Aorta (tissue), 5 donors: ENCODE data around the gene TMSB10. TPM values are rescaled to one million over a fixed set of nuclear protein-coding genes. Genes with fewer than 3 reads are reported as not detected.
"Not testable (repeated sequence)": the region's sequence is repeated elsewhere in the genome, so short reads cannot be mapped to it uniquely, and the experiment has no call there.

ENCODE experiments used
- ATAC-seq: fragments of 200-7000 bp; cut with Tn5 transposase; one replicate; pipeline ENCODE4 v1.9.1; 2022; ENCODE audit warnings: moderate library complexity; ENCODE audit not compliant: low FRiP score
- DNase-seq, 2 donors: peaks; one replicate each; pipeline ENCODE4 v3.0.0-alpha.2; 2020
- H3K27ac ChIP-seq, 2 donors: one replicate each; pipeline ENCODE4 v1.5.1; 2013; ENCODE audit warnings: low read length in 2 of 2, mild to moderate bottlenecking in 2 of 2, moderate library complexity in 2 of 2, control low read depth in 1 of 2, inconsistent platforms in 1 of 2, low read depth in 1 of 2
- H3K27me3 ChIP-seq, 2 donors: one replicate each; pipeline ENCODE4 v1.6.1; 2013; ENCODE audit warnings: control low read depth in 1 of 2, low read length in 1 of 2, mild to moderate bottlenecking in 1 of 2, moderate library complexity in 1 of 2; ENCODE audit not compliant: insufficient read depth in 2 of 2, control insufficient read depth in 1 of 2
- H3K36me3 ChIP-seq, 2 donors: one replicate each; pipeline ENCODE4 v1.6.1; 2013; ENCODE audit warnings: control low read depth in 1 of 2, low read length in 1 of 2, mild to moderate bottlenecking in 1 of 2; ENCODE audit not compliant: insufficient read depth in 2 of 2, control insufficient read depth in 1 of 2
- H3K4me1 ChIP-seq, 2 donors: one replicate each; pipeline ENCODE4 v1.6.1; 2013; ENCODE audit warnings: low read length in 2 of 2, control low read depth in 1 of 2, mild to moderate bottlenecking in 1 of 2, moderate library complexity in 1 of 2; ENCODE audit not compliant: insufficient read depth in 2 of 2, control insufficient read depth in 1 of 2
- H3K4me3 ChIP-seq, 2 donors: one replicate each; pipeline ENCODE4 v1.5.1; 2013; ENCODE audit warnings: low read length in 2 of 2, control low read depth in 1 of 2, mild to moderate bottlenecking in 1 of 2
- H3K9me3 ChIP-seq: one replicate; pipeline ENCODE4 v1.6.1; 2013; ENCODE audit warnings: mild to moderate bottlenecking, low read length; ENCODE audit not compliant: control insufficient read depth
- WGBS, 2 donors: extraction: QIAGEN DNeasy Blood & Tissue Kit; methylation state at CpG; one replicate each; pipeline ENCODE4 v1.1.7; 2013; 5-methylcytosine and 5-hydroxymethylcytosine counted together
- intact Hi-C, 2 donors: fragments of 100-400 bp; cut with DNase I; formaldehyde crosslinking; loops; one replicate each; pipeline versions ENCODE4 v1.14.2 to v1.15.0; 2022
- polyA plus RNA-seq, 2 donors: library from polyadenylated mRNA; stranded (reverse); fragments of 200-250 nt; gene quantifications; one replicate each; pipeline ENCODE4 v1.2.3, GENCODE V29; 2013
- total RNA-seq, 2 donors: library from RNA; stranded (reverse); fragmentation: NEBNext Ultra II Directional; extraction: Animal tissue kit (Norgen Biotek cat#: 25700); gene quantifications; one replicate each; pipeline ENCODE4 v1.2.1, GENCODE V29; 2021
- donor health status: healthy with polysubstance abuse.
- donor health status: Bipolar disorder and iron deficiency.
- donor health status: DM: no; HTN: no; CAD: no.
- donor health status: DM: no; HTN: no; CAD: no.
- donor health status: DM: yes; HTN: yes; CAD: no.

The TMSB10 gene
- total and polyA plus RNA-seq, 4 donors, result 876 to 2,217 (median 1,272) TPM

- WGBS, 2 donors, result 59 to 69% methylated on average over 6 of the region's 6 CpGs
- Histone ChIP-seq H3K36me3 (no peaks in the 10 kb centered on the region), H3K27me3 (no peaks in the 10 kb centered on the region), H3K4me1 (no peaks in the 10 kb centered on the region), H3K27ac (no peak overlapping the region), H3K9me3 (no peaks in the 10 kb centered on the region), H3K4me3 (no peak overlapping the region)
- ATAC-seq, result no peak
- intact Hi-C loops, result no loop called here
- DNase-seq, result no peak
Observed at GRCh38 chr2:84865181-84865783, 40.2 kb upstream of the TMSB10 start.

- DNase-seq (no peak), ATAC-seq (no peak)
- no peaks in the 10 kb centered on the region for H3K4me1 ChIP-seq
- H3K4me3 ChIP-seq, result no peak overlapping the region
- H3K9me3 ChIP-seq, result no peaks in the 10 kb centered on the region
- WGBS, 2 donors, result 85% methylated on average over 3 of the region's 3 CpGs
- intact Hi-C loops, result no loop called here
- no peak overlapping the region for H3K27ac ChIP-seq
- H3K36me3 ChIP-seq, result no peaks in the 10 kb centered on the region
- H3K27me3 ChIP-seq, result no peaks in the 10 kb centered on the region
Observed at GRCh38 chr2:84866122-84866521, 39.3 kb upstream of the TMSB10 start.

- H3K4me1 ChIP-seq, H3K36me3 ChIP-seq, DNase-seq, ATAC-seq, H3K9me3 ChIP-seq, H3K27me3 ChIP-seq, H3K27ac ChIP-seq, H3K4me3 ChIP-seq, intact Hi-C loops: not testable (repeated sequence)
- WGBS, 2 donors, result 89 to 97% methylated on average over 2 to 3 of the region's 4 CpGs
Observed at GRCh38 chr2:84868327-84868726, 37.1 kb upstream of the TMSB10 start.

GRCh38 chr2:84870306-84870705 is 35.1 kb upstream of the TMSB10 start:
- ATAC-seq (no peak), DNase-seq (no peak)
- no peaks in the 10 kb centered on the region for H3K27me3 ChIP-seq
- intact Hi-C loops, result no loop called here
- no peaks in the 10 kb centered on the region for H3K9me3 ChIP-seq
- H3K36me3 ChIP-seq, result no peaks in the 10 kb centered on the region
- 87 to 88% methylated on average over 11 of the region's 11 CpGs for WGBS, 2 donors
- no peaks in the 10 kb centered on the region for H3K4me1 ChIP-seq
- H3K27ac ChIP-seq, result no peak overlapping the region
- H3K4me3 ChIP-seq, result no peak overlapping the region

DNA sequence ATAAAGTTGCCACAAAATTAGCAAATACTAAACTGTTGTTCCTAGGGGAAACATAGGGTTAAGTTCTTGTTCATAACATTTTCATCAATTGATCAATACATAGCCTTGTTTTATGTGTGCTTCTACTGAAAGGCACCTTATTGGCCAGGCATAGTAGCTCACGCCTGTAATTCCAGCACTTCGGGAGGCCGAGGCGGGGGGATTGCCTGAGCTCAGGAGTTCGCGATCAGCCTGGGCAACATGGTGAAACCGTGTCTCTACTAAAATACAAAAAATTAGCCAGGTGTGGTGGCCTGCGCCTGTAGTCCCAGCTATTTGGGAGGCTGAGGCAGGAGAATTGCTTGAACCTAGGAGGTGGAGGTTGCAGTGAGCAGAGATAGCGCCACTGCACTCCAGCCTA is 32.8 kb upstream of the TMSB10 start:
- WGBS, 2 donors, result 93 to 95% methylated on average over 9 of the region's 9 CpGs
- H3K36me3 ChIP-seq, H3K9me3 ChIP-seq, DNase-seq, H3K27me3 ChIP-seq, ATAC-seq, H3K4me1 ChIP-seq, H3K4me3 ChIP-seq, intact Hi-C loops, H3K27ac ChIP-seq: not testable (repeated sequence)

GRCh38 chr2:84873350-84873749 is 32.1 kb upstream of the TMSB10 start:
- no peak overlapping the region for H3K4me3 ChIP-seq
- DNase-seq, result no peak
- WGBS, 2 donors, result 90 to 91% methylated on average over 5 of the region's 5 CpGs
- H3K4me1 ChIP-seq, result no peaks in the 10 kb centered on the region
- no peaks in the 10 kb centered on the region for H3K9me3 ChIP-seq
- no peaks in the 10 kb centered on the region for H3K36me3 ChIP-seq
- intact Hi-C loops, result no loop called here
- no peak for ATAC-seq
- no peaks in the 10 kb centered on the region for H3K27me3 ChIP-seq
- no peak overlapping the region for H3K27ac ChIP-seq

DNA sequence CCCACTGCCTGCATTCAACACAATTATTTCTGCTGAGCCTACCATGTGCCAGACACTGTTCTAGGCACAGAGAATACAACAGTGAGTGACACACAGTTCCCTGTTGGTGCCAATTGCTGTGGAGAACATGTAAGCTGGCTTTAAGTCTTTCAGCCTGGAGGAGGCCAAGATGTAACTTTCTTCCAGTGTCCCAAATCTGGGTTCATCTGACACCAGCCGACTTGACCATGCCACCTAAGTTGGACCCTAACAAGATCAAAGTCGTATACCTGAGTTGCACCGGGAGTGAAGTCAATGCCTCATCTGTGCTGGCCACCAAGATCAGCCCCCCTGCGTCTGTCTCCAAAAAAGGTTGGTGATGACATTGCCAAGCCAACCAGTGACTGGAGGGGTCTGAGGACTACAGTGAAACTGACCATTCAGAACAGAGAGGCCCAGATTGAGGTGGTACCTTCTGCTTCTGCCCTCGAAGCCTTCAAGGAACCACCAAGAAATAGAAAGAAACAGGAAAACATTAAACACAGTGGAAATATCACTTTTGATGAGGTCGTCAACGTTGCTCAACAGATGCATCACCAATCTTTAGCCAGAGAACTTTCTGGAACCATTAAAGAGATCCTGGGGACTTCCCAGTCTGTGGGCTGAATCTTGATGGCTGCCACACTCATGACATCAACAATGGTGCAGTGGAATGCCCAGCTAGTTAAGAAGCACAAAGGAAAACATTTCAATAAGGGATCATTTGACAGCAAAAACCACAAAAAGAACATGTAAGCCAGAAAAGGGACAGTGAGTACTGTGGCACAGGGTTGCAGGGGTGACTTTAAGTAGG is 30.9 kb upstream of the TMSB10 start:
- intact Hi-C loops, result no loop called here
- Histone ChIP-seq H3K27ac (no peak overlapping the region), H3K9me3 (no peaks in the 10 kb centered on the region), H3K4me1 (no peaks in the 10 kb centered on the region), H3K36me3 (no peaks in the 10 kb centered on the region), H3K27me3 (no peaks in the 10 kb centered on the region), H3K4me3 (no peak overlapping the region)
- DNase-seq (no peak), ATAC-seq (no peak)
- WGBS, 2 donors, result 86 to 91% methylated on average over 7 of the region's 7 CpGs

DNA sequence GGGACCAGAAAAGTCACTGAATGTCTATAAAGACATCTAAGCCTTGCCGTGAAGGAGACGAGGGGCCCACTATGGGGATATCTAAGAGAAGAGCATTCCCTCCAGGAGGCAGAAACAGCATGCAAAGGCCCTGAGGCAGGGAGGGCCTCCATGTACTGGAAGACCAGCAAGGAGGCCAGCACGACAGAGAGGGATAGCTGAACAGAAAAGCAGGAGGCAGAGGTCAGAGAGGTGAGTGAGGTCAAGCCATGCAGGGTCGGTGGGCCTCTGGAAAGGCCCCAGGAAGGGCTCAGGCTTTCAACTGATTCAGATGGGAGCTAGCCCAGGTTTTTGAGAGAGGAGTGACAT is 30.3 kb upstream of the TMSB10 start:
- no peak overlapping the region for H3K4me3 ChIP-seq
- intact Hi-C loops, result no loop called here
- no peaks in the 10 kb centered on the region for H3K9me3 ChIP-seq
- DNase-seq, result no peak
- 68 to 70% methylated on average over 4 of the region's 4 CpGs for WGBS, 2 donors
- H3K27ac ChIP-seq, result no peak overlapping the region
- no peaks in the 10 kb centered on the region for H3K4me1 ChIP-seq
- H3K27me3 ChIP-seq, result no peaks in the 10 kb centered on the region
- ATAC-seq, result no peak
- no peaks in the 10 kb centered on the region for H3K36me3 ChIP-seq

DNA sequence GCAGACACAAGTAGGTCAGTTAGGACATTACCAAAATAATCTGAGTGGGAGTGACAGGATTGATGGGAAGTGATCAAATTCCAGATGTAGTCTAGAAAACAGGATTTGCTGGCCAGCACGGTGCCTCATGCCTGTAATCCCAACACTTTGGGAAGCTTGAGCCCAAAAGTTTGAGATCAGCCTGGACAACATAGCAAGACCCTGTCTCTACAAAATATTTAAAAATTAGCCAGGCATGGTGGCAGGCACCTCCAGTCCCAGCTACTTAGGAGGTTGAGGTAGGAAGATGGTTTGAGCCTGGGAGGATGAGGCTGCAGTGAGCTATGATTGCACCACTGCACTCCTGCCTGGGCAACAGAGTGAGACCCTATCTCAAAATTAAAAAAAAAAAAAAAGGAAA is 29.8 kb upstream of the TMSB10 start:
- H3K27ac ChIP-seq, H3K4me3 ChIP-seq, H3K9me3 ChIP-seq, H3K27me3 ChIP-seq, ATAC-seq, DNase-seq, intact Hi-C loops, H3K4me1 ChIP-seq, H3K36me3 ChIP-seq: not testable (repeated sequence)
- 88 to 94% methylated on average over 1 of the region's 1 CpG for WGBS, 2 donors
